GM12873 (cell line): ENCODE data around the gene NKX2-4.

ENCODE experiments used
- CTCF ChIP-seq: IDR thresholded peaks from 2 replicates; pipeline ENCODE4 v1.5.1; 2012; ENCODE audit warnings: low read depth, mild to moderate bottlenecking, moderate library complexity, low read length, control low read depth; ENCODE audit not compliant: insufficient read depth; ENCODE audit errors: missing control alignments

NKX2-4 gene

DNA sequence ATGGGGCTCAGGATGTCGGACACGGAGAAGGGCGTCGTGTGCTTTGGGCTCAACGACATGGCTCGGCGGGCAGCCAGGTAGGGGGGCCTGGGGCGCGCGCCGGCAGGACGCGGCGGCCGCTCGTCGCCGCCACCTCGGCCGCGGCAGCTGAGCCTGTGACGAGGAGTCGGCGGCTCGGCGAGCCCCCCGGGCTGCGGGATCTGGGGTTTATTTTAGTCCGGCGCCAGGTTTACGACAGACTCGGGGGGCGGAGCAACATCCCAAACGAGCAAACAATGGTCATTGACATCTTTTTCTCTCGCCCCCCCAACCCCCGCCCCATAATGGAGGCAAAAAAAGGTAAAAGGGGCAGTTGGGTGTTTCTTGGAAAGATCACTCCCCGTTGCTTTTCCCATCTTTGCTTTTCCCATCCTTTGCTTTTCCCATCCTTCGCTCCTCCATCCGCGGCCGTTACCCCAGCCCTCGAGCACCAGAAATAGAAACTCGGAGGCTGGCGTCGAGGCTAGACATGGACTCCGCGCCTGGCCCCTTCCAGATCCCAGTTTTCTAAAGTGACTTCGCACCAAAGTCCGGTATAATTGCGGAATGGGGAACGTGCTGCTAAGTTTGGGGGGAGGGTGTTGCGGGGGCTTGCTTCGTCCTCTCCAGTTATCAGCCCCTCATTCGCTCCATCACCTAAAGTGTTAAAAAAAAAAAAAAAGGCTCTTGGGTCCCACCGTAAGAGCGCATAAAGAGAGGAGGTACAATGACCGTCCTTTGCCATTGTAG is at the start of gene NKX2-4:
NKX2-4 (minus strand) TSS at position 186 of the 768 bp plus-strand sequence; CDS start at position 59, 127 bp downstream.
- no peak for TF ChIP-seq CTCF

- TF ChIP-seq CTCF: no peak
Measured at GRCh38 chr20:21437816-21438215, 40.5 kb upstream of the NKX2-4 start.

DNA sequence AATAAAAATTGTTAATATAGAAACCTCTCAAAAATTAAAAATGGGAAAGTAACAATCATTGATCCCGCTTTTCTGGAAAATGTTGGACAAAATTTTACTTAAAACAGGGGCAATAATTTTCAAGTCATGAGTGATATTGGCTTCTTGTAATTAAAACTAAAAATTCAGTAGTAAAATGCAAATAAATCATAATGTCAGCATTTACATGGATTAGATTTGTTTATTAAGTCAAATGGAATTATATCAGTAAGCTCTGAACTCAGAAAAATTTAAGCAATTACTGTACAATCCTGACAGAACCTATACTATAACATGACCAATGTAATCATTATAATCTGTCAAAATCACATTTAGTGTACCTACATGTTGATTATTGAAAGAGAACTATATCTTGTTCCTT is 39.9 kb upstream of the NKX2-4 start:
- TF ChIP-seq CTCF: no peak

DNA sequence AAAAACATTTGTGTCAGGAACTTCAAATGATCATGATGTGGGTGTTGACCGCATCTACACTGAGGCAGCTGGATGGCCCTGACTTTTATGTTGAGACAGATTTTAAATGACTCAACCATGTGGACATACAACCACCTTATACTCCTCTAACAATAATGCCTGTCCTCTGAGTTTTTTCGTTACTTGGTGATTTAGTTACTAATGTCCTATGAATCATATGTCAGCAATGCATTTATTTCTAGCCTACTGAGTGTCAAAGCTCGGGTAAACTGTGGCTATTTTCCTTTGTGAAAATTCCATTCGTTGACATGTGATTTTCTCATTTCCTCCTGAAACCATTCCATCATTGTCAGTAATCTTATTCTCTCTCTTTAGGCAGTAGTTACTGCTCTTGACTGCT is 38.9 kb upstream of the NKX2-4 start:
- no peak for TF ChIP-seq CTCF

GRCh38 chr20:21435576-21435975 is 38.2 kb upstream of the NKX2-4 start:
- no peak for TF ChIP-seq CTCF

- no peak for TF ChIP-seq CTCF
Measured at GRCh38 chr20:21433329-21433890, 36.1 kb upstream of the NKX2-4 start.

- TF ChIP-seq CTCF: no peak
Measured at GRCh38 chr20:21432911-21433310, 35.6 kb upstream of the NKX2-4 start.
